EH (cell line): ENCODE results near the gene ZBTB38.

ENCODE experiments used
- DNase-seq: peaks from one replicate; pipeline ENCODE4 v3.0.0-alpha.2; 2015; ENCODE audit warnings: low read depth

Gene ZBTB38, protein sequence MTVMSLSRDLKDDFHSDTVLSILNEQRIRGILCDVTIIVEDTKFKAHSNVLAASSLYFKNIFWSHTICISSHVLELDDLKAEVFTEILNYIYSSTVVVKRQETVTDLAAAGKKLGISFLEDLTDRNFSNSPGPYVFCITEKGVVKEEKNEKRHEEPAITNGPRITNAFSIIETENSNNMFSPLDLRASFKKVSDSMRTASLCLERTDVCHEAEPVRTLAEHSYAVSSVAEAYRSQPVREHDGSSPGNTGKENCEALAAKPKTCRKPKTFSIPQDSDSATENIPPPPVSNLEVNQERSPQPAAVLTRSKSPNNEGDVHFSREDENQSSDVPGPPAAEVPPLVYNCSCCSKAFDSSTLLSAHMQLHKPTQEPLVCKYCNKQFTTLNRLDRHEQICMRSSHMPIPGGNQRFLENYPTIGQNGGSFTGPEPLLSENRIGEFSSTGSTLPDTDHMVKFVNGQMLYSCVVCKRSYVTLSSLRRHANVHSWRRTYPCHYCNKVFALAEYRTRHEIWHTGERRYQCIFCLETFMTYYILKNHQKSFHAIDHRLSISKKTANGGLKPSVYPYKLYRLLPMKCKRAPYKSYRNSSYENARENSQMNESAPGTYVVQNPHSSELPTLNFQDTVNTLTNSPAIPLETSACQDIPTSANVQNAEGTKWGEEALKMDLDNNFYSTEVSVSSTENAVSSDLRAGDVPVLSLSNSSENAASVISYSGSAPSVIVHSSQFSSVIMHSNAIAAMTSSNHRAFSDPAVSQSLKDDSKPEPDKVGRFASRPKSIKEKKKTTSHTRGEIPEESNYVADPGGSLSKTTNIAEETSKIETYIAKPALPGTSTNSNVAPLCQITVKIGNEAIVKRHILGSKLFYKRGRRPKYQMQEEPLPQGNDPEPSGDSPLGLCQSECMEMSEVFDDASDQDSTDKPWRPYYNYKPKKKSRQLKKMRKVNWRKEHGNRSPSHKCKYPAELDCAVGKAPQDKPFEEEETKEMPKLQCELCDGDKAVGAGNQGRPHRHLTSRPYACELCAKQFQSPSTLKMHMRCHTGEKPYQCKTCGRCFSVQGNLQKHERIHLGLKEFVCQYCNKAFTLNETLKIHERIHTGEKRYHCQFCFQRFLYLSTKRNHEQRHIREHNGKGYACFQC (N-terminal part only)

DNA sequence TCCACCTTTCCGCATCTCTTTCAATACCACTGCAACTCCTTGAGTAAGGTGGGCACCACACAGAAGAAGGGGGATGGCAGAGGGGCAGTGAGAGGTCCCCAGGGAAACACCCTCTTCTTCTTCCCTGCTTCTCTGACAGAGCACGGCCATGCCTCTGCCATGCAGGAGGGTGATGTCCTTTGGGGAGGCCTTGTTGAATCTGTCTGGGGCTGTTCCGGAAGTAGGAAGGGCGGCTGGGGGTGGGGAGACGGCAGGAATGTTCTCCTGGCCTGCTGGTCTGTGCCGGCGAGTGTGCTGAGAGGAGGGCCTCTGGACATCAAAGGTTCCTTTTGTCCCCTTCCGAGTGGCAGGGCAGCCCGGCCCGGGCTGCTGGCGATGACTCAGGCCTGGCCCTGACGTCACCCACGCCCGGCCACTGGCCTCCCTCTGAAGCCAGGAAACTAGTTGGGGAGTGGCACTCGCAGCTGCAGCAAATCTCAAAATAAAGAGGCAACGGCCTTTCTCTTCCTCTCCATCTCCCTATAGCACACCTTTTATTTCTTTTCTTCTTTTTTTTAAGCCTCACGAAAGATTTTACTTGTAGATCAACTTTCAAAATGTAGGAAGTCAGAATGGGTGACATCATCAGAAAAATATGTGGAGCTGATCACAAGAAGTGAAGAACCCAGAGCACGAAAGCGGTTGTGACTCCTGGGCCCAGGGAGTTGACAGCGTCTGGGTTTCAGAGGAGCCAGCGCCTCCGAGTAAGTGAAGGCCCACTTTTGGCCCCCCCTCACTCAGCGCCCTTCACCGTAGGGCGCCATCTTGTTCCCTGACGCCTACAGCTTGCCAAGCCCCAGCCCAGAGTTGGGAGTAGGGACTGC lies at the start of gene ZBTB38:
TSS of gene ZBTB38 (plus strand) at position 443 of the 863 bp plus-strand sequence. CDS start 73,885 bp downstream, outside the sequence.
- peak; percentile 98 for DNase-seq

DNA sequence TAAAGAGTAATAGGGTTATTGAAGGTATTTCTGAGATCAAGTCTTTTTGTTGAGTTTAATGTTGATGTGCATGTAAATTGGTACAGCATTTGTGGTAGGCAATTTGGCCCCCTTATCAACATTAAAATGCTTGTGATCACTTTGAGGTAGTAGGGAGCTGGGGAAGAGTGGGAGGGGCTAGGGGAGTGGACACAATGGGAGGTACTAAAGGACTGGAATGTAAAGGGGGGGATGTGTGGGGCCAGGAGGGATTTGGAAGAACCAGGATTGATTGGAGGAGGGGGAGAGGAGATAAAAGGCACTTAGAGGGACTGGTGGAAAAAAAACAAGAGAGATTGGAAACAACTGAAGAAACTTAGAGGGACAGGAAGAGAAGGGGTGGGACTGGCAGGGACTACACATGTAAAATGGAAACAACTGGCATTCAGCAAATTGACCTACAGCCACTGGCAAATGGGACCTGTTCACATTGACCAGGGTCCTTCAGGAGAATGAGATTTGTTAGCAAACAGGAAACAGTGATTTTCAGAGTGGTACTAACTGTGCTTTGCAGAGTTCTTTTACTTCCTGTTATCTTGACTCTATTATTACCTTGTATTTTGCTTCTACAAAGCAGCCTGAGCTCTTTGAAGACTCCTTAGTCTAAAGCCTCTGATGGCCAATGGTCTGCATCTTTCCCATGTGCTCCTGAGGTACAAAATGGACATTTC lies 47.8 kb upstream of the ZBTB38 start:
- no peak for DNase-seq

DNA sequence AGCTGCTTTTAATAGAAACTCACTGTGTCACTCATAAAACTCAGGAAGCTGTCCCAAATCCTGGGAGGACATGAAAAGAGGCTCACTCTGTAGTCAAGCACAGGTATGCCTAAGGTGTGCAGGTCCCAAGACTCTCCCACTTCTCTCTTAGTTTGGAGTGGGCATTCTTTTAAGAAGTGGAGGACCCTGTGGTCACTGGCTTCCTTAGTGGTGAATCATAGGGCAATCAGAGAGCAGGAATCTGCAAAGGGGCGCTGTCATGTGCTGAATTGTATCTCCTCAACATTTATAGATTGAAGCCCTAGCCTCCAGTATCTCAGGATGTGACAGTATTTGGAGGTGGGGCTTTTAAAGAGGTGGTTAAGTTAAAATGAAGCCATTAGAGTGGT lies 47.2 kb upstream of the ZBTB38 start:
- peak; percentile 72 for DNase-seq

DNA sequence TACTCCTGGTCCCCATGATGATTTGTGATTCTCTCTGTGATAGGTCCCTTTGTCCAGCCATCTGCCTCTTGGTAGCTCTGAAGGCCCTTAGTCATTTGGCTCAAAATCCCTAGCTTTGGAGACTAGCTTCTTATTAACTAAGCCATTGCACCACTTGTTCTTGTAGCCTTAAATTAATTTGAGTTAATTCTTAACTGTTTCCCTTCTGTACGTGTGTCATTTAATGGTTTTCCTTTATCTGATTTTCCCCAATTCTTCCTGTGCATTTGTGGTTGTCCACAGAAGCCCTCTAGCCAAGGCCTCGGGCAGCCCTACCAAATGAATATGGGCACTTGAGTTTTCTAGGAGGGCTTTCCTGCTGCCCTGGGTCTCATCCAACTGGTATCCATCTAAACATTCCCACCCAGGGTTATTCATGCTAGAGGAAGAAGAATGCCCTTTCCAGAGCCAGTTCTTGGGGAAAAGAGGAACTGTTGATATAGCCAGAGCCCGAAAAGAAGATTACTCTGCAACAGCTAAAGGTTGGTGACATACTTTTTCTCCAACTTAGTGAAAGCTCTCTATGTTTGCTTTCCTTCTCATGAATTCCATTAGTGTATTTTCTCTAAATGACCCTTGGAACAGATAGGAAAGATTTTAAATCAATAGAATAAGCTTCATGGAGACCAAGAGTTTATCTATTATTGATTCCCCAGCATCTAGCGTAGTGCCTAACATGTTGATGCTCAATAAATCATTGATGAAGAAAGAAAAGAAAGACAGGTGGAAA lies 44.2 kb upstream of the ZBTB38 start:
- DNase-seq = no peak

DNA sequence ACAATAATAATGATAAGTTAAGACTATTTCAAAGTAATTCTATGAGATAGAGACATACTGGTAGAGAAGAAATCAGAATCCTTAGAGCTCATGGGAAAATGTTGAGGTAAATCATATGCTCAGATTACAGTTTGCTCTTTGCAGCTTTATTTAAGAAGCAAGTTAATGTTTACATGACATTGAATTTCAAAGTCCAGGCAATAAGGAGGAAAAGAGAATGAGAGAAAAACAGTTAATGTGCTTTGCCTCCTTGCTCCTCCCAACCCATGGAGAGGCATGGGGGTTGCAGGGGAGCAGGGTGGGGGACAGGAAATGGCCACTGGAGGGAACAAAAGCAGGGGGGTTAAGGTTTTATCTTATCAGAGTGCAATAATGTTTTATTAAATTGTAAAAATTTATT lies 42.2 kb upstream of the ZBTB38 start:
- no peak for DNase-seq

DNA sequence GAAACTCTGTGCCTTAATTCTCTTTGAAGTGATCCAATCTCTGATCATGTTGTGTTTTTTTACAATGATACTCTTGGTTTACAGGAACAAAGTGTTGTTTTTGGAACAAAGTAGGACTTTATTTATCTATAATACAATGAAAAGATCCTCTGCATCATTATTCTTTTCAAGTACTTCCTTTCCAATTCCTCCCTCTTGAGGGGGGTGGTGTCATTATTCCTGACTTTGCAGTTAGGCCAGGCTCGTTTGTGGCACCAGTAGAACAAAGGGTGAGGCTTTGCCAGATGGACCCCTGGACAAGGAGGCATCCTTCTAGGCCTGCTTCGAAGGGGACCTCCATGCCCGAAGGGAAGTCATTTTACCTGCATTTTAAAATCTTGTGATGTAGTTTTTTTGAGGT lies 41.7 kb upstream of the ZBTB38 start:
- no peak for DNase-seq

DNA sequence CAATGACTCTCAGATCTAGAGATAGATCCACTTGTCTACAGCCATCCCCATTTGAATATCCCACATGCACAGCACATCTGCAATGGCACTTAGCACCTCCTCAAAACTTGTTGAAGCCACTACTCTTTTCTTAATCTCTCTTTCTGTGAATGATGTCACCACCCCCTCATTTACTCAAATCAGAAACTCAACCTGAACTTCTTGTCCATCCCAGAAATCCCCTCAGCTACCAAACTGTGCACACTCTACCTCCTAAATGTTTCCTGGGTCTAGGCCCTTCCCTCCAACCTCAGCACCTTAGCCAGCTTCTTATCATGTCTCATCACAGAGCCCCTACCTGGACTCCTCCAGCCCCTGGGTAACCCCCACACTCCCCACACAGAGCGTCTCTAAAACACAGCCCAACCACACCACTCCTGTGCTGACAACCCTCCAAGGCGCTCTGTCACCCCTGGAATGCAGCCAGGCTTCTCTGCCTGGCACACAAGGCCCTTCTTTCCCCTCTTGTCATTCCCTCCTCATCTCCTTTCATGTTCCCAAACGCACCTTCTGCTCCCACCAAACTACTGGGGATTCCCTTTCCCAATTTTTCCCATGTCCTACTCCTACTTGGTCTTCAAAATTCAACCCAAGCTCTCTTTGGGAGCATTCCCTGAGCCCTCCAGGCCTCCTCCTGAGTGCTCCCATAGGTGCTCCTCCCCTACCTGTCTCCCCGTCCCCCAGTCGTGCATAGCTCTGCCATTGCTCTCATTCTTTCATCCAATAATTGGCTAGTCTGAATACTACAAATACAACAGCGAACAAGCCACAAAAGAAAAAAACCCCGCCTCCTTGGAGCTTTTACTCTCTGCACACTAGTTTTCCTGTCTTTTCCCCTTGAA lies 39.8 kb upstream of the ZBTB38 start:
- no peak for DNase-seq

DNA sequence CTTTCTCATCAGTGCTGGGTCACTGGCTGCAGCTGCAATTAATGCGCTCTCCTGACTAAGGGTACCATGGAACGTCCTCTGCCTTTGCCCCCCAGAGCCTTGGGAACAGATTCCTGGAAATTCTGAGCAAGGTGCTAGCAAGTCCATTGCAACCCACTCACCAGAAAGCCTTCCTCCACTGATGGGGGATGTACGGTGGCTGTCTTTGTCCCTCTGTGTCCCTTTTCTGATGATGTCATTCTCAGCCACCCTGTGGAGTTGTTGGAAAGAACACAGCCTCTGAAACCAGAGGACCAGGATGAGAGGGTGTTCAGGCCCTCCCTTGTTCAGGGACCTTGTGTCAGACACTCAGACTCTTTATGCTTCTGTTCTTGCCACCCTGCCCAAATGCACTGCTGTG lies 38.1 kb upstream of the ZBTB38 start:
- no peak for DNase-seq

DNA sequence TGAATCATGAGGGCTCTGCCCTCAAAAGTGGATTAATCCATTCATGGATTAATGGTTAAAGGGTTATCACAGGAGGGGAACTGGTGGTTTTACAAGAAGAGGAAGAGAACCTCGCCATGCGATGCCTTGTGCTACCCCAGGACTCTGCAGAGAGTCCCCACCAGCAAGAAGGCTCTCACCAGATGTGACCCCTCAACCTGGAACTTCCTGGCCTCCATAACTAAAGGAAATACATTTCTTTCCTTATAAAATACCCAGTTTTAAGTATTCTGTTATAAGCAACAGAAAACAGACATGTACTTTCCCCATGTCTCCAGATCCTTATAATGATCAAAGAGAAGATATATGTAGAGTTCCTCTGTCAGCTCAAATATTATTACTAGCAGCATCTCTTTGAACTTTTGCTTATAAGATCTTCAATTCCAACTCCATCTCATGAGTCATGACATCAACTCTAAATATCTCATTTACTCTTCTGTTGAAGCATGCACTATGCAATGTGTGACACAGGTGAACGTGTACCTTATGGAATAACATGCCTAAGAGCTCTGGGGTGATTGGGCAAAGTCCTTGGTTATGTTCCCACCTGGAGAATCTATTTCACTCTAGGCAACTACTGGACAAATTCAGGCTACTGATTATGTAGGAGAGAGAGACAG lies 37.5 kb upstream of the ZBTB38 start:
- DNase-seq = no peak

DNA sequence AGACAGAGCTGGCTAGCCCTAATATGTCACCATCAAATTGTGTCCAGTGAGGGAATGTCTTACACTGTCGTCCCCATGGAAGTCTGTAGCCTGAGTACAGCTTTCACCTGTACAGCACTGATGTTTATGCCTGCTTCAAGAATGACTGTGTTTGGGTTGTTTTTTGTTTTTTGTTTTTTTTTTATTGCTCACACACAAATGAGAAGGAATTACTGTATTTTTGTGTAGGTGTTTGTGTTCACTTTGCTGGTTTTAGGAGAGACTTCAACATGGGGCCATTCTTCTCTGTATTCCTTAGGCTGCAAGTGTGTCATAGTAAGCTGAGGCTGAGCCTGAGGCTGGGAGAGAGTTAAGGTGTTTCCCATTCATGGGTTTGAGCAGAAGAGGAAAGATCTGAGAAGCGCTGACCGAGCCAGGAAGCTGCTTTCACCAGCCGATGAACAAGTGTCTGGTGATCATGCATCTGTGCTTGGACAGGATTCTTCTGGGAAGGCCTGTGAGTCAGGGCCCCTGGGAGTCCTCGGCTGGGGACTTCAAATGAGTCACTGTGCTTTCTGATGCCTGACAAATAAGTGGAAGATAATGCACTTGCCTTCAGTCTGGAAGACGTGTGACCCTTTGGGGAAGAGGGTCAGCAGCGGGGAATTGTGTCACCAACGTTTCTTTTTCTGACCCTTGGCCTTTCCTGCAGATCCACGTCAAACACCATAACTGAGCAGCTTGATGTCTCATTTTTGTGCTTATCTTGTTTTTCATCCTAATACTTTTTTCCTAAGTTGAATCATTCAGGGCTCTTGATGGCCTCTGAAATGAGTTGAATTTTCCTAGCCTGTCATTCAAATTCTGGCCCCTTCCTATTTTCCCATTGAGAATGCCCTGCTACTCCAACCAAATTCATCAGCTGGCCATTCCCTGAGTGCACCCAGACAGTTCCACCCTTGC lies 36.7 kb upstream of the ZBTB38 start:
- peak; percentile 100 for DNase-seq

DNA sequence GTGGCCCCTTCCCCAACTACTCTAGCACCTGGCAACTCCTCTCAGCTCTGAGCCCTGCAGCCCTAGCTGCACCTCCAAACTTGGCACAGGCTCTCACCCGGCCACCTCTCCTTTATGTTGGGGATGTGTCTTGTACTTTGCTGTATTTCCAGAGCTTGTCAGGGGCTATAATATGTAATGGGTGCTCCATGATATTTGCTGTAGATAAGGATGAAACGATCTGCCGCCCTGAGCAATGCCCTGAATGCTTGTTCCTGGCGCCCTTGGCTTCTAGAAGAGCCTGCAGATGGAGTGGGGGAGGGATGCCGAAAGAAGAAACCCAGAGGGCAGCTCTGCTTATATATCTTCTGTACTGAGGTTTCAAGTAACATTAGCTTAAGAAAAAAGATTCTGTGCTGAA lies 35.9 kb upstream of the ZBTB38 start:
- DNase-seq = no peak

DNA sequence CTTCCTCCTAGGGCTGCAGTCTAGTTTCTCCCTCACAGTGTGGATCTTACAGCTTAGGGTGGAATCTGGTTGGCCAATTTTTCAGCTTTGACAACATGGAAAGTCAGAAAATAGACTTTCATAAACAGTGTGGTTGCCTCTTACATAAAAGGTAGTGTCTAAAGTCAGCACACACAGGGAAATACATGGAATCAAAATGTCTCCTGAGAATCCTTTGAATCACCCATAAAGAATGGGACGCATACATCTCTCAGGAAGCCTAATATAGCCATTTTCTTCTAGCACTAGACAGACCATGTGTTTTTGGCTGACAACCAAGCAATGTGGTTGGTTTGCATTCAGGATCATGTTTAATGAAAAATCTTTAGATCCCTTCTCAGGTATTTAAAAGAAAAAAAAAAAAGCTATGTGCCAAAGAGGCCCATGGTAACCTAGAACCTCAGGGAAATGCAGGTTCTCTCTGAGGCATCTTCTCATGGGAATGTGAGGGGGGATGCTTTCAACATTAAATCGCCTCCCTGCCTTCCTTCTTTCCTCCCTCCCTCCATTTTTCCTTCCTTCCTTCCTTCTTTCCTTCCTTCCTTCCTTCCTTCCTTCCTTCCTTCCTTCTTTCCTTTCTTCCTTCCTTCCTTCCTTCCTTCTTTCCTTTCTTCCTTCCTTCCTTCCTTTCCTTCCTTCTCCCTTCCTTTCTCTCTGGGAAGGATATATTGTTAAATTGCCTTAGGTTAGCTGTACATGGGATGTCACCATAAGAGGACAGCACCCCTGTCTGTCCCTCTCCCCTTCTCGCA lies 34.3 kb upstream of the ZBTB38 start:
- DNase-seq = peak; percentile 92

DNA sequence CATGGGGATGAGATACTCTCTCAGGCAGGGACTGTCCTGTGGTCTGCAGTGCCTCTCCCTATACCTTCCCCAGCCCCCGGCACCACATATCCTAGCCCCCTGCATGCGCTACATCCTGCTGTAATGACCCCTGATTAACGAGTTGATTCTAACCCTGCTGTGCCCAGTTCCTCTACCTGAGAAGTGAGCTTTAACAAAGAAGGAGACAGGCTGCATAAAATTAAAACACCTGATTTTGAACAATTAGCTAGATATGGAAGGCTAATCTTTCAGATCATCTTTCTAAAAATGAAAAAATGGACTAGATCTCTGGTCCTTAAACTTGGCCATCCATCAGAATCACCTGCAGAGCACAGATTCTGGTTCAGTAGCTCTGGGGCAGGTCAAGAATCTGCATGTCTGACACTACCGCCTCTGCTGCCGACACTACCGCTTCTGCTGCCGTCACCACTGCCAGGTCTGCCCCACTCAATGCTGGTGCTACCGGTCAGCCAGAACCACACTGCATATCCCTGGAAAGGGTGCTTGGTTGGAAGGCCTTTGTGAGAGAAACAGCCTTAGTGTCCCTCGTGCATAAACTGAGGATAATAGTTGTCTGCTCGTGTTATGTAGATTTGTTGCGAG lies 33.6 kb upstream of the ZBTB38 start:
- DNase-seq = no peak

DNA sequence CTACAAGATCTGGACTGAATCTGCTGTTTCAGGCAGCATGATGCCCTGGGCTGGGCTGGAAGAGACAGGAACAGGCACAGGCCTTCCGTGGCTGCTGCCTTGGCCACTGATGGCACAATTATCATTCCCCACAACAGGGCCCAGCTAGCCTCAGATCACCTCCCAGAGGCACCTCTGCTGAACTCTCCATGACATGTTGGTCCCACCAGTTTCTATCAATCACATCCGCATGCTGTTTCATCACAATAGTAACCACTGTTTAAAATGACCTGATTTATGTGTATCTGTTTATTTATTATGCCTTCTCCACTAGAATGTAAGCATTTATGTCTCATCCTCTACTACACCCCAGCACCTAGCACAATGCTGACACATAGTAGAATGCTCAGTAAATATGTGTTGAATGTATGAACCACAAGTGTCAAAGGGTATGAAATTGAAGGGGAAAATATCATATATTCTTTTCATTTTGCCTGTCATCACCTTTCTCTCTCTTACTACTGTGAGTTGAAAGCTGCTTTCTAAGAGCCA lies 32.7 kb upstream of the ZBTB38 start:
- peak; percentile 53 for DNase-seq

DNA sequence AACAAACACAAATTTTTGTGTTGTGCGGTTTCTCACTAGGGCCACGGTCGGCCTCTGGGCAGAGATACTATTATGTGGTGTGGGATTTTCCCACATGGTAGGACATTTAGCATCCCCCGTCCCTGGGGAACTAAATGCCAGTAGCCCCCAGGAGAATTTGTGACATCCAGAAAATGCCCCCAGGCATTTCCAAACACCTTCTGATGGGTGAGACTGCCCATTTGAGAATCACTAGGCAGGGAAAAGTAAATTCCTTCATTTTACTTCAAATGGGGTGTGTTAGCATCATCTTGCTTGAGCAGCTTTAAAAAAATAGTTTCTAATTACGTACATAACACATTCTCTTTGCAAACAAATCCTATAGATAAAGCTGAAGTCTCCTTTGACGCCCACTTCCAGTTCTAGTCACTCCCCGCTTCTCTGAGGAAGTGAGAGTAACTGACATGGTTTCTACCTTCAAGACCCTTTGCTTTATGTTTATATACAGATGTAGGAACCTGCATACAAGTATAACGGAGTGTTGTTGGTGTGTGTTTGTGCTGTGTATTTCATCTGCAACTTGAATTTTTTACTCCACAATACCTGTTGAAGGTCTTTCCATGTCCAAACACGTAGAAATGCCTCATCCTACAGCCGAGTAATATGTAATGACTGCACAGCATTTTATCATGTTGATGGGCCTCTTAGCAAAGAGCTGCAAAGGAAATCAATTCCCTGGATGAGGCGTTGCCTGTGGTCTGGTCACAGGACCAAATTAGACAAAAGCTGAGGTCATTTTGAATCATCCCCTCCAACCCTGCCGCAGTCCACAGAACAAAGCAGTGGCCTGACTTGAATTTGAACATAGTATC lies 31.4 kb upstream of the ZBTB38 start:
- DNase-seq = peak; percentile 86
